Stimulated activated CD8-positive, alpha-beta memory T cell treated with anti-CD3 and anti-CD28 coated beads, Interleukin-15, amount 100 ng/mL, for 24 hours (primary cell): ENCODE measurements around the gene GPAM.
A peak's percentile ranks its signal among the peaks of the same experiment; 100 is the strongest.
"Not testable (repeated sequence)": the region's sequence is repeated elsewhere in the genome, so short reads cannot be mapped to it uniquely, and the experiment has no call there.

Source experiments
- DNase-seq: peaks from one replicate; pipeline ENCODE4 v3.0.0-alpha.2; 2020; ENCODE audit warnings: low read depth

GPAM gene, protein sequence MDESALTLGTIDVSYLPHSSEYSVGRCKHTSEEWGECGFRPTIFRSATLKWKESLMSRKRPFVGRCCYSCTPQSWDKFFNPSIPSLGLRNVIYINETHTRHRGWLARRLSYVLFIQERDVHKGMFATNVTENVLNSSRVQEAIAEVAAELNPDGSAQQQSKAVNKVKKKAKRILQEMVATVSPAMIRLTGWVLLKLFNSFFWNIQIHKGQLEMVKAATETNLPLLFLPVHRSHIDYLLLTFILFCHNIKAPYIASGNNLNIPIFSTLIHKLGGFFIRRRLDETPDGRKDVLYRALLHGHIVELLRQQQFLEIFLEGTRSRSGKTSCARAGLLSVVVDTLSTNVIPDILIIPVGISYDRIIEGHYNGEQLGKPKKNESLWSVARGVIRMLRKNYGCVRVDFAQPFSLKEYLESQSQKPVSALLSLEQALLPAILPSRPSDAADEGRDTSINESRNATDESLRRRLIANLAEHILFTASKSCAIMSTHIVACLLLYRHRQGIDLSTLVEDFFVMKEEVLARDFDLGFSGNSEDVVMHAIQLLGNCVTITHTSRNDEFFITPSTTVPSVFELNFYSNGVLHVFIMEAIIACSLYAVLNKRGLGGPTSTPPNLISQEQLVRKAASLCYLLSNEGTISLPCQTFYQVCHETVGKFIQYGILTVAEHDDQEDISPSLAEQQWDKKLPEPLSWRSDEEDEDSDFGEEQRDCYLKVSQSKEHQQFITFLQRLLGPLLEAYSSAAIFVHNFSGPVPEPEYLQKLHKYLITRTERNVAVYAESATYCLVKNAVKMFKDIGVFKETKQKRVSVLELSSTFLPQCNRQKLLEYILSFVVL

DNA sequence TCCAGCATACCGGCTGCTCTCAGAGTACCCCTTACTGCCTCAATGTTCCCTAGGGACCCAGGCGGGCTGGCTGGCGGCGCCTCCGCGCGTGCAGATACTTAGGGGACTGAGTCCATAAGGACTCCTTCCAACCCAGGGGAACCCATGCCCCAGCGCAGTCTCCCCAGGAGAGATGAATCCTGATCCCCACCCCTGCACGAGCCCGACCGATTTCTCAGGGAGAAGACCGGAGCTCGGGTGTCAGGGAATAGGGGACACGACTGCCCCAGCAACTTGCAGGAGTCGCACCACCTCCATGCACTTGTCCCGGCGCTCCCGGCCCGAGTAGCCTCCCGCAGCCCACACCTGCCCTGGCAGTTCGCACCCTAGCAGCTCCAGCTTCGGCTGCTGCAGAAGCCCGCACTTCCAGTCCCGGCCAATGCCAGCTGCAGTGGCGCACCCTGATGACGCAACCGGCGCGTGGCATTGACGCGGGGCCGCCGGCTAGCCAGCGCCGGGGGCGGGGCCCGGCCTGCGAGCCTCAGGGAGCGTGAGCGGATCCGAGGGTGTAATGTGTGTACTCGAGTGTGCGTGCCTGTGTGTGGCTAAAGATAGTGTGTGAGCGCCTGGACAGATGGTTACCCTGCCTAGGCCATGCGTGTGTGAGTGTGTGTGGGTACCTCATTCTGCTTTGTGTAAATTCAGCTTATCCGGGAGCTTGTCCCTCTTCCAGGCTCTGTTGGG lies at the start of gene GPAM:
Gene GPAM (minus strand): TSS at position 437 of the 723 bp plus-strand sequence. CDS start 1,981 bp downstream, outside the sequence.
- DNase-seq: peak; percentile 100

- no peak for DNase-seq
These were observed 49.1 kb upstream of the GPAM start for GRCh38 chr10:112232670-112233069.

GRCh38 chr10:112231602-112232400 lies 48.2 kb upstream of the GPAM start:
- no peak for DNase-seq

- no peak for DNase-seq
These were observed 46.9 kb upstream of the GPAM start for GRCh38 chr10:112230325-112230988.

- no peak for DNase-seq
These were observed 46.3 kb upstream of the GPAM start for GRCh38 chr10:112229901-112230300.

GRCh38 chr10:112229096-112229495 lies 45.5 kb upstream of the GPAM start:
- no peak for DNase-seq

GRCh38 chr10:112228366-112229088 lies 45.0 kb upstream of the GPAM start:
- DNase-seq: not testable (repeated sequence)

GRCh38 chr10:112227331-112227987 lies 43.9 kb upstream of the GPAM start:
- no peak for DNase-seq

DNA sequence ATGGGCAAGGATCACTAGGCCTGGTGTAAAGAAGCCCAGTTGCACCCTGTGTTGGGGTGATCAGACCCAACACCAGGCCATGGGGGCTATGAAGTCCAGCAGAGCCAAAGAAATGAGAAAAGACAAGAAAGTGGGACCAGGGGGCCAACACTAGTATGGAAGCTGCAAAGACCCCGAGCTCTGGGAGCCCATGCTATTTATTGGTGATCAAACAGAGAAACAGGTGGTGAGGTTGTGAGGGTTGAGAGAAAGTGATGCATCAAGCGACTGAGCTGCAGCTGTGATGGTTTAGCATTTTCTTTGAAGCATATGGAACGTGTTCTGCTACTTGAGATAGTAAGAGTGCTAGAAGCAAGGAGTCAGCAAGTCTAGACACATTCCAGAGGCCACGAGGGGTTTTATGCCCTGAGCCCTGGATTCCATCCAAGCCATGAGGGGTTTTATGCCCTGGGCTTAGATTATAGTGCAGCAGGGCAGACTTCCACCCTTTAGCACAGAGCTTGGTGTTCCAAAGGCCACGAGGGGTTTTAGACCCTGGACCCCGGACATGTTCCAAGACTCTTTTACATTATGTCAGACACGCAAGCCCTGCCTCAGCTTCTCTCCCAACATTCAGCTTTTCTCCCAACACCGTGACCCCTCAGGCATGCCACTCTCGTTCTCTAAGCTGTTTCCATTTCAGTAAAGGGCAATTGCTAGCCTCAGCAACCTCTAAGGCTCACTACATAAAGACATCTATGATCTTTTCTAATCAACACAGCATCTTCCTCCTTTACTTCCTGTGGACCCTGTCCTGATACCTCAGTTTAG lies 43.1 kb upstream of the GPAM start:
- no peak for DNase-seq

GRCh38 chr10:112225771-112226438 lies 42.3 kb upstream of the GPAM start:
- DNase-seq: no peak

GRCh38 chr10:112224933-112225529 lies 41.5 kb upstream of the GPAM start:
- DNase-seq: no peak

GRCh38 chr10:112223725-112224124 lies 40.2 kb upstream of the GPAM start:
- DNase-seq: no peak

DNA sequence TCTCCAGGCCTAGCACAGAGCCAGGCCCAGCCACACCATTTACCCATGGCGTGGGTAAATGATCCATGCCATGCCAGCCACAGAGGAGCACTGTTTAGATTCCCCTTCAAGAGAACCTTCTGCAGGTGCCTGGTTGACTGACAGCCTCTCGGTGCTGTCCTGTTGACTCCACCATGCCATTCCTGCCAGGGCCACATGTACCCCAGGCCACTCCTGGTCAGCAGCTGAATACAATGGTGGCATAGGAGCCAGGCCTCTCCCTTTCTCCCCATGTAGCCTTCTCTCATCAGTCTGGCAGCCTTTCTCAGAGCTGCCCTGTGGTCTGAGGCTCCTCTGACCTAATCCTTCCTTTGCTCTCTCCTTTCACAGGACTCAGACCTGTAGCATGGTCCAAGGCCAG lies 39.2 kb upstream of the GPAM start:
- no peak for DNase-seq

GRCh38 chr10:112221545-112221944 lies 38.0 kb upstream of the GPAM start:
- DNase-seq: no peak

- no peak for DNase-seq
These were observed 35.4 kb upstream of the GPAM start for GRCh38 chr10:112218960-112219359.

DNA sequence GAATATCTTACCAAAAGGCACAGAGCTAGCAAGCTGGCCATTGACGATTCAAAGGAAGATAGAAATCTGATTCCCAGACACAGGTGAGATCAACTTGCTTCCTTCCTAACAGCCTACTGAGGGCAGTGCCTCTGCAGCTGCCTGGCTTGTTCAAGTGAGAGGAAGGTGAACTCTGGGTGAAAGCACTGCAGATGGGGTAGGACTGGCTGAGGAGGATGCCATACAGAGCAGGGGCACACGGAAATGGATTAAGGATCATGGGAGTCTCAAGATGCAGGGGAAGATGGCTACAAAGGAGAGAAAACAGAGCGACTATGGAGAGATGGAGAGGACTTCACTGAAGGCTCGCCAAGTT lies 34.4 kb upstream of the GPAM start:
- no peak for DNase-seq

- DNase-seq: no peak
These were observed 33.9 kb upstream of the GPAM start for GRCh38 chr10:112217386-112218035.

- DNase-seq: no peak
These were observed 33.4 kb upstream of the GPAM start for GRCh38 chr10:112216966-112217365.
